ENCODE measurements around the gene KLHL8.

The KLHL8 gene

GRCh38 chr4:87118826-87119225 is 101.6 kb downstream of the KLHL8 start:
- no peak for DNase-seq

DNA sequence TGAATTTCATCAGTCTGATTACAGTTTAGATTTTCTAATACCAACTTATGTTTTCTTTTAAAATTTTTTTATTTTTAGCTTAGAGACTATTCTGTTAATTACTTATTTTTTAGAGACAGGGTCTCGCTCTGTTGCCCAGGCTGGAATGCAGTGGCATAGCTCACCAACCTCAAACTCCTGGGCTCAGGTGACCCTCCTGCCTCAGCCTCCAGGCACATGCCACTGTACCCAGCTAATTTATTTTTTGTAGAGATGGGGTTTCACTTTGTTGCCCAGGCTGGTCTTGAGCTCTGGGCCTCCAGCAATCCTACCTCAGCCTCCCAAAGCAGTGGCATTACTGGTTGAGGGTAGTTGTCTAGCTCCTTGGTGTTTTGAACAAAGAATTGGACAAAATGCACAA is 102.0 kb downstream of the KLHL8 start:
- no peak for DNase-seq

GRCh38 chr4:87117732-87118075 is 102.7 kb downstream of the KLHL8 start:
- DNase-seq, result no peak

GRCh38 chr4:87117051-87117731 is 103.2 kb downstream of the KLHL8 start:
- no peak for DNase-seq

- no peak for DNase-seq
Observed at GRCh38 chr4:87116231-87116630, 104.2 kb downstream of the KLHL8 start.

DNA sequence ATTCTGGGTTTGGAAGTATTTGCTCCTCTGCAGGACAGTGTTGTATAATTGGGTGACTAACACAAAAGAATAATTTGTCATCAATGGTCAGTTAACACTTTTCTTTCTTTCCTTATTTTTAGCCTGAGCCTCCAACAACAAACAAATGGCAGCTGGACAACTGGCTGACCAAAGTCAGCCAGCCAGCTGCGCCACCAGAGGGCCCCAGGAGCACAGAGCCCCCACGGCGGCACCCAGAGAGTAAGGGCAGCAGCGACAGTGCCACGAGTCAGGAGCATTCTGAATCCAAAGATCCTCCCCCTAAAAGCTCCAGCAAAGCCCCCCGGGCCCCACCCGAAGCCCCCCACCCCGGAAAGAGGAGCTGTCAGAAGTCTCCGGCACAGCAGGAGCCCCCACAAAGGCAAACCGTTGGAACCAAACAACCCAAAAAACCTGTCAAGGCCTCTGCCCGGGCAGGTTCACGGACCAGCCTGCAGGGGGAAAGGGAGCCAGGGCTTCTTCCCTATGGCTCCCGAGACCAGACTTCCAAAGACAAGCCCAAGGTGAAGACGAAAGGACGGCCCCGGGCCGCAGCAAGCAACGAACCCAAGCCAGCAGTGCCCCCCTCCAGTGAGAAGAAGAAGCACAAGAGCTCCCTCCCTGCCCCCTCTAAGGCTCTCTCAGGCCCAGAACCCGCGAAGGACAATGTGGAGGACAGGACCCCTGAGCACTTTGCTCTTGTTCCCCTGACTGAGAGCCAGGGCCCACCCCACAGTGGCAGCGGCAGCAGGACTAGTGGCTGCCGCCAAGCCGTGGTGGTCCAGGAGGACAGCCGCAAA is 106.0 kb downstream of the KLHL8 start:
- DNase-seq, result no peak

- DNase-seq, result no peak
Observed at GRCh38 chr4:87112063-87112462, 108.4 kb downstream of the KLHL8 start.

Data from CD4-positive, alpha-beta T cell treated with Interleukin-17A for 1 hour (primary cell).